ENCODE data around the gene HOXA3.

HOXA3 gene

GRCh38 chr7:27142580-27143022, 9.8 kb downstream of the HOXA3 start:
- no peak for DNase-seq

GRCh38 chr7:27141923-27142579, 10.3 kb downstream of the HOXA3 start:
- no peak for DNase-seq

GRCh38 chr7:27141137-27141922, 11.1 kb downstream of the HOXA3 start:
- no peak for DNase-seq

- DNase-seq, result no peak
Observed at GRCh38 chr7:27140126-27140857, 12.1 kb downstream of the HOXA3 start.

GRCh38 chr7:27139334-27140125, 12.9 kb downstream of the HOXA3 start:
- no peak for DNase-seq

- DNase-seq, result no peak
Observed at GRCh38 chr7:27138985-27139333, 13.4 kb downstream of the HOXA3 start.

GRCh38 chr7:27138472-27138871, 13.9 kb downstream of the HOXA3 start:
- DNase-seq, result no peak

GRCh38 chr7:27137640-27138315, 14.6 kb downstream of the HOXA3 start:
- no peak for DNase-seq

GRCh38 chr7:27134392-27134791, 18.0 kb downstream of the HOXA3 start:
- no peak for DNase-seq

- no peak for DNase-seq
Observed at GRCh38 chr7:27133409-27134231, 18.8 kb downstream of the HOXA3 start.

GRCh38 chr7:27132978-27133377, 19.4 kb downstream of the HOXA3 start:
- DNase-seq, result no peak

- DNase-seq, result no peak
Observed at GRCh38 chr7:27132214-27132613, 20.2 kb downstream of the HOXA3 start.

- no peak for DNase-seq
Observed at GRCh38 chr7:27131390-27131819, 21.0 kb downstream of the HOXA3 start.

- peak; percentile 77 for DNase-seq
Observed at GRCh38 chr7:27130540-27131389, 21.6 kb downstream of the HOXA3 start, which contains the start of gene HOXA4. TSS of gene HOXA4 (minus strand) at chr7:27130757. CDS start at chr7:27130733, 24 bp downstream.

GRCh38 chr7:27129729-27130539, 22.4 kb downstream of the HOXA3 start:
- no peak for DNase-seq

- DNase-seq, result no peak
Observed at GRCh38 chr7:27128776-27129728, 23.3 kb downstream of the HOXA3 start.

- DNase-seq, result no peak
Observed at GRCh38 chr7:27128034-27128433, 24.3 kb downstream of the HOXA3 start.
